ENCODE measurements around the gene IGF2BP2.
A peak's percentile ranks its signal among the peaks of the same experiment; 100 is the strongest.
"Not testable (repeated sequence)": the region's sequence is repeated elsewhere in the genome, so short reads cannot be mapped to it uniquely, and the experiment has no call there.

Gene IGF2BP2

DNA sequence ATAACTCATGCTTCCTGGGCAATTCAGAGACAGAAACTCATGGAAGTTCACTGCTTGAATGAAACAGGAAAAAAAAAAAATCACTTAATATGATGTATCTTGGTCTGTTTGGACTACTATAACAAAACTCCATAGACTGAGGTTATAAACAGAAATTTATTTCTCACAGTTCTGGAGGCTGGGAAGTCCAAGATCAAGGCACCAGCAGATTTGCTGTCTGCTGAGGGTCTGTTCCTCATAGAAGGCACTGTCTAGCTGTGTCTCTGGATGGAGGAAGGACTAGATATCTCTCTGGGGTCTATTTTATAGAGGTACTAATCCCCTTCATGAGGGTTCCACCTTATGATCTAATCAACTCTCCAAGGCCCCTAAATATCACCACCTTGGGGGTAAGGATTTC lies 119.3 kb downstream of the IGF2BP2 start:
- no peak for DNase-seq

DNA sequence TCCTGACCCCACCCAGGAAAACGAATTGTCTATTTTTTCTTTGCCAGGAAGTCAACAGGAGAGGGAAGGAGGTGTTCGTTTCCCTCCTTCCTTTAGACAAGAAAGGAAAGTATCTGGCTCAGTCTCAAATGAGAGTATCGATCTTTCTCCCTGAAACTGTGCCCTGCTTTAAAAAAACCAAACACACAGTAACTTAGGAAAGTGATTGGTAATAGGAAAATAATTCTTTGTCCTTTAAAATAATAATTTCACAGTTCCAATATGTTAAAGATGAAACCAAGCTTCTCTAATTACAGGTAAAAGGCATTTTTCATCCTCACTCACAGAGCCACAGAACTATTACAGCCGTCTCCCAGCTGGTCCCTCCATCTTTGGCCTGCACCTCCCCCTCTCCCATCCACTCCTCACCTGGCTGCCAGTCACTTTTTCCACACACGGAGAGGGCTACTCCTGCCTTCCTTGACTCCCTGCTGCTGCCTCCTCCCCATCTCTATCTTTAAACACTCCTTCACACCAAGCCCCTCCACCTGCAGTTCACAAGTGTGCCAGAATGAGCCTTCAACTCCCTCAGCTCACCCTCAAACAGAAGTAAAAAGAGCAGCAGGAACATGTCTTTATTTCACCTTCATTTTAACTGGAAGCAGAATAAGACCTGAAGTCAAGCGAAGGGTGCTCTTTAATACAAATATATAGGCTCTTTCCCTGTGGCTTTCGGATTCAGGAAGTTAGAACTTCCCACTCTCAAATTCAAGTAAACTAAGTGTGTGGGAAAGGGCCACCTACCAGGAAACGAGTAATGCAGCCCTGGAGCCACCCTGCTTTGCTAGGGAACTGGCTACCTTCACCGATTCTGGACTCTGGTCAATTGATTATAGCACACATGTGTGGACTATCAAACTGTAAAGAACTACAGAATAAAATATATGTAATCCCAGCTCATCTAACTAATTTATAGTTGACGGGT lies 122.3 kb downstream of the IGF2BP2 start:
- peak; percentile 36 for DNase-seq

DNA sequence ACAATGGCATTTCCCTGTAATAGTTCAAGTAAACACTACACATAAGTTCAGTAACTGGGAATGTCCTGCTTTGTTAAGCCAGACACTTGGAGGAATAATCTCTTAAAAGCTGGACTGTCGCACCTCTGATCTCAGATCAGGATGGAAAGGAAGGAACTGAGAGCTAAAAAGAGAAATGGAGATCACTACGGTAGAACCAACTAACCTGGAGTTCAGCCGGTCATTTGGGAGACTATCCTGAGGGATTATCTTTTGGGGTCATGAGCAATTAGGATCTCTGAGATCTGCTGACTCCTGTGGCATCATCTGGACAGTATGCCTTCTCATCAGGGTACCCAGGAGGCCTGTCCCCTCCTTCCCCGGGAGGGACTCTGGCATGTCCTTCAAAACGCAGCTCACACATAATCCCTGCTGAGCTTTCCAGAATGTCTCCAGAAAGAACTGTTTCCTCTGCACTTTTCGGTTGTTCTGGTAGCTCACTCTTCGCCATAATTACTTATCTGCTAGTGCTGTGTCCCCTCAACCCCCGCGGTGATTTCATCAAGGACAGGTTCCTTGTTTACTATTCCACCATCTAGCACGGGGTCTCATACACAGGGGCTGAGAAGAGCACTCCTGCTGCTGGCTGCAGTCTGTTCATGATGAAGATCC lies 123.1 kb downstream of the IGF2BP2 start:
- peak; percentile 1 for DNase-seq

DNA sequence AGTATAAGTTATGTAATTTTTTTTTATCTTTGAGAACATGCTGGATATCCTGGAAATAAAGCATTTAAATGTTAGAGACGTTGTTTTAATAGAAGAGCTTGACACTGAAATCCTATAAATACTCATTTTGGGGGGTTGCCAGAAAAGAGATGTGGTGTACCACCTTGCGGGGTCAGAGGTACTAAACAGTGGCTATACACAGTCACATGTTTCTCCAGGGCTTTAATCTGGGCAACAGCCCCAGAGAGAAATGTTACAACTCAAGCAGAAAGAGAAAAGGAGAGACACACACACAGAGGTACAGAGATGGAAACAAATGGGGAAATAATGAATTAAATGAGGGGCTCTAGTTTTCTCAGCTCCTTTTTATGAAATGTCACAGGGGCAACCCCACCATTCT lies 124.9 kb downstream of the IGF2BP2 start:
- no peak for DNase-seq

DNA sequence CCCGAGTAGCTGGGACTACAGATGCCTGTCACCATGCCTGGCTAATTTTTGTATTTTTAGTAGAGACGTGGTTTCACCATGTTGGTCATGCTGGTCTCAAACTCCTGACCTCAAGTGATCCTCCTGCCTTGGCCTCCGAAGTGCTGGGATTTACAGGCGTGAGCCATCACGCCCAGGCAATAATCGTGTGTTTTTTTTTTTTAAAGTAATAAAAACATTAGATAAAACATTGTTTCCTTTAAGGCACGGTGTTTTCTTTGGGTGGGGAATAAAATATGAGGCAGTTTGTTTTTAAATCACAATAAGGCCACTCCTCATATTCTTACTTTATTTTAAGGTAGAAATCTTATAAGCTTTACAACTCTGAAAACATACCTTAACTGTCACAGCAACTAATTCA lies 127.6 kb downstream of the IGF2BP2 start:
- DNase-seq: not testable (repeated sequence)

DNA sequence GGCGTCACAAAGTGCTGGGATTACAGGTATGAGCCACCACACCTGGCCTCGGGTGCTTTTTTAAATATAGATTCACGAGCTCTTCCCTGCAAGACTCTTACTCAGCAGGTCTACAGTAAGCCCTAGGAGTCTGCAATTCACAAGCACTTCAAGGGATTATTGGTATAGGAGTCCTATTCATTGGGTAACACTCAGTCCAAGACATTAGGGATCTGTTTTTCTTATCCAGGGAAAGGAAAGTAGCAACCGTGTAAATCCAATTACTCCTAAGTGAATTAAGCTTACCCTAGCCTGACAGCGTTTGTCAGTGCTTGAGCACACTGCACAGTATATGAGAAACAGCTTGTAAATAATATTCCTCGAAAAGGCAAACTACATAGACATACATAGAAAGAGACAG lies 128.8 kb downstream of the IGF2BP2 start:
- DNase-seq: no peak

DNA sequence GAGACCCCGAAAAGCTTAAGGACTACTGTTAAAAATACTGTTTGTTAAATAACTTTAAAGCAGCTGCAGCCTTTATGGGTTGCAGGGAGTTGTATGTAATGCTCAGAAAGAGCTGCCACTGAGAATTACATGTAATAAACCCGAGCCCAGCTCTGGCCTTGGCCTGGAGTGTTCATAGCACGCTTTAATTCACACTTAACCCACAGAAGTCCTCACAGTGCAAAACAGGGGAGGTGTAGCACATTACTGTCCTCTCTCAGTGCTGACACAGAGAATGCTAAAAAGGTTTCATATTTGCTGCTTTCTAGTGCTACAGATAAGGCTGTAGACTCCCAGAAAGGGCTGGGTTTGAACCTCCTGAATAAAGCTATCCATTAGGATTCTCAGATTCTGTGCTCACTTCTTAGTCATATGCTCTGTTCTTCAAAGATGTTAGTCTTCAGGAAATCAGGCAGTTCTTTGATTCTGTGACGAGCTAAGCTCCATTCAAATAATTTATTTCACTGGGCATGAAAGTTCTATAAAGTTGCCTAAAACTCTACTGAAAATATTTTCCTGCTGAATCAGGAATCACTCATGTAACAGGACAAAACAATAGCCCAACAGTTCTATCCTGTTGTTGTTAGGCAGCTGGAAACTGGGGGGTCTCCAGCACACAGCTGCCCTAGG lies 130.7 kb downstream of the IGF2BP2 start:
- no peak for DNase-seq

DNA sequence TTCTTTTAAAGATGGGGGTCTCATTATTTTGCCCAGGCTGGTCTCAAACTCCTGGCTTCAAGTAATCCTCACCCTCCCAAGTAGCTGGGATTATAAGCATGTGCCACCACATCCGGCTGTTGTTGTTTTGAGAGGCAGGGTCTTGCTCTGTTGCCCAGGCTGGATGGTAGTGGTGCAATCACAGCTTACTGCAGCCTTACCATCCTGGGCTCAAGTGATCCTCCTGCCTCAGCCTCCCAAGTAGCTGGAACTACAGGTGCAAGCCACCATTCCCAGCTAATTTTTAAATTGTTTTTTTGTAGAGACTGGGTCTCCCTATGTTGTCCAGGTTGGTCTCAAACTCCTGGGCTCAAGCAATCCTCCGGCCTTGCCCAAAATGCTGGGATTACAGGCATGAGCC lies 133.2 kb downstream of the IGF2BP2 start:
- DNase-seq: no peak

DNA sequence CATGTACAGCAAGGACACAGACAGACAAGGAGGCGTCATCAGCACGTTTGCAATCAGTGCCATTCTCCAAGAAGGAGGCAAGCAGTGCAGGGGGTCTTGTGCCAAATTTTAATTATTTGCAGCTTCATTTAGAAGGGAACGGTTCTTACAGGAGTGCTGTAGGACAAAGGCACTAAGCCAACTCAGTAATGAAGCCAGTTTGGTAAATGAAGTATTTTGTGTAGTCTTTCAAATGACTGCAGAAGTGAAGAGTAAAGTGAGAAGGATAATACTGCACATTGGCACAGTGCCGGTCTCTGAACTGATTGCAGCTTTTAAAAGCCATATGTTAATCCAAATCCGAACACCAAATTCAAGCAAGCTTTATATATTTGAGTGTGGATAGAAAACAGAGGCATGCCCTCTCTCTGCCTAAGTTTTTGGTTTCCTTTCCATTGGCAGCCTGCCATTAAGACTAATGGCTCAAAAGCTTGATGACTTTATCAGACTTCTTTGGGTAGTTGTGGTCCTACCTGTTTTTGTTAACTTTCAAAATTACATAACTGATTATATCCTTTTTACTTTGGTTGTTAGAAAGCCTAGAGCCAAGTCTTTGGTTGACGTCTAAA lies 137.5 kb downstream of the IGF2BP2 start:
- DNase-seq: no peak

DNA sequence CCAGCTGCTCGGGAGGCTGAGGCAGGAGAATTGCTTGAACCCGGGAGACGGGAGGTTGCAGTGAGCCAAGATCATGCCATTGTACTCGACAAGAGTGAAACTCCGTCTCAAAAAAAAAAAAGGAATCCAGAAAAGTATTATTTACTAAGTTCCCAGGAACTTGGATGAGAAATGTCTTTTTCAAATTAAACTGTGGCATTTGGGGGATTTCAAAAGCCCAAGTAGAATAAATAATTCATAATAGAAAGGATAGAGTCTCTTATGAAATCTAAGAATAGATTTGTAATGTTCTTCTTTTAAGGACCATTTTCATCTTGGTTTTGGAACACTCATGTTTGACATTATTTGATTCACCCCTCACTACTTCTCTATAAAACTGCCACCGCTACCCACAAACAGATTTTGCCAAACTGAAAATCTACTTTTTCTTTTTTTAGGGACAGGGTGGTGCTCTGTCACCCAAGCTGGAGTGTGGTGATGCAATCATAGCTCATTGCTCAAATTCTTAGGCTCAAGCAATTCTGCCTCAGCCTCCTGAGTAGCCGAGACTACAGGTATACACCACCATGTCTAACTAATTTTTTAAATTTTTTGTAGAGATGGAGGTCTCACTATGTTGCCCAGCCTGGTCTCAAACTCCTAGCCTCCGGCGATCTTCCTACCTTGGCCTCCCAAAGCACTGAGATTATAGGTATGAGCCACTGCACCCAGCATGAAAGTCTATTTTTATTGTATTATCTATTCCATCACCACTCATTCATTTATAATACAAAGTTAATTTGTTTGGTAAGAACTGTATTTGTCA lies 139.4 kb downstream of the IGF2BP2 start:
- no peak for DNase-seq

DNA sequence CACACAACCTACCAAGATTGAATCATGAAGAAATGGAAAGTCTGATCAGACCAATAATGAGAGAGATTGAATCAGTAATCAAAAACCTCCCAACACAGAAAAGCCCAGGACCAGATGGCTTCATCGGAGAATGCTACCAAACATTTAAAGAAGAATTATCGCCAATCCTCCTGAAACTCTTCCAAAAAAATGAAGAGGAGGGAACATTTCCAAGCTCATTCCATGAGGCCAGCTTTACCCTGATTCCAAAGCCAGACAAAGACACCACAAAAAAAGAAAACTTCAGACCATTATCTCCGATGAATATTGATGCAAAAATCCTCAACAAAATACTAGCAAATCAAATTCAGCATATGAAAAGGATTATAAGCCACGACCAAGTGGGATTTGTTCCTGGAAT lies 144.6 kb downstream of the IGF2BP2 start:
- DNase-seq: no peak

DNA sequence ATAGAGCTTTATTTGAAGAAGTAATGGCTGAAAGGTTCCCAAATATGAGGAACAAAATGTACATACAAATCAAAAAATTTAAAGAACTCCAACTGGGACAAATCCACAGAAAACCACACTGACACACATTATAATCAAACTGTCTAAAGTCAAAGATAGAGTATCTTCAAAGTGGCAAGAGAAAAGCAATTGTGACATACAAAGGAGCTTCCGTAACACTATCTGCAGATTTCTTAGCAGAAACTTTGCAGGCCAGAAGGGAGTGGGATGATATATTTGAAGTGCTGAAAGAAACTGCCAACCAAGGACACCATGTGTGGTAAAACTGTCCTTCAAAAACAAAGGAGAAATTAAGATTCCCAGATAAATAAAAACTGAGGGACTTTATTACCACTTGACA lies 146.8 kb downstream of the IGF2BP2 start:
- DNase-seq: no peak

DNA sequence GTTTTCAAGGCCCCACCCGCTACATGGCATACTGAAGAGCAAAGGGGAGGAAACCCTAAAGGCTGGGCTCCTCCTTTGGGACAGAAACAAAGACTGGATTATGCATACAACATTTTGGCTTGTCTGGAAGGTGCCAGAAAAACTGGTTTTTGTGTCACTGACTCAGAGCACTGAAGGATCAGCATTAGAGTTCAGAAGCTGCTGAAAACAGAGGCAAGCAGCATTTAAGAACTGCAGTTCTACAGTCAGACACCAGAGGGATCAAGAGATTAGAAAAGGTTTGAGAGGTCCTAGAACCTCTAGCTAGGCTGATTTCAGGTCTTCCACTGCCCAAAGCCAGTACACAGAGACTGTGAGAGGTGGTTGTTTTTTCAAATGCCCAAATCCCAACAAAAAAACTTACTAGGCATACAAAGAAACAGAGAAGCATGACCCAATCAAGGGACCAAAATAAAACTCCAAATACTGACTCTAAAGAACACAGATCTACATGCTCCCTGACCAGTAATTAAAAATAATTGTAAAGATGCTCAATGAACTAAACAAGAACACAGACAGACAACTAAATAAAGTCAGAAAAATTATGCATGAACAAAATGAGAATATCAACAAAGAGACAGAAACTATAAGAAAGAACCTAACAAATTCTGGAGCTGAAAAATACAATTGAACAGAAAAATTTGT lies 147.6 kb downstream of the IGF2BP2 start:
- DNase-seq: peak; percentile 1

DNA sequence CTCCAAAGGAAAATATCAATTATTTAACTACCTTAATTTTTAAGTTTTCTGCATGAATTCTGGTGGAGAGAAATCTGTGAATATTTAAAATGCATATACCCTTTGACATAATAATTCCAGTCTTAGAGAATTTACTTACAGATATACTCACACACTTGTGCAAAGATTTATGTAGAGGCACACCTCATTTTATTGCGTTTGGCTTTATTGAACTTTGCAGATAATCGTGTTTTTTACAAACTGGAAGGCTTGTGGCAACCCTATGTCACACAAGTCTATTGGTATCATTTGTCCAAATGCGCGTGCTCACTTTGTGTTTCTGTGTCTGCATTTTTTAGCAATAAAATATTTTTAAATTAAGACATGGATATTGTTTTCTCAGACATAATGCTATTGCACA lies 157.3 kb downstream of the IGF2BP2 start:
- no peak for DNase-seq

DNA sequence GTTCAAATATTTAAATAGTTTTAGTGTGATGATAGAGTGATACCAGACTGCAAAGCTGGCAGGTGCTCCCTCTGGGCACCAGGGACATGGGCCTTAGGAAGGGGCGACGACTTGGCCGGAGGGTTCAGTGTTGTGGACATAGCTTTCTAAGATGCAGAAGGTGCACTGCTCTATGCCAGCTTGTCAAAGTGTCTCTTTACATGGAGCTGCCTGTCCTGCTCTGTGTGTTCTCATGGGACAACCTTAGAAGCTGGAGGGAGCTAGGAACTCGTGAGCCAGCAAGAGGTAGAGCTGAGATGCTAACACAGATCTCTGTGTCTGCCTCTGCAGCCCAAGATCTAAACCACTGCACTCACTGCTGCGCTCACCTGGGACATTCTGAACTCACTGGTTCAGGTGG lies 160.9 kb downstream of the IGF2BP2 start:
- no peak for DNase-seq

DNA sequence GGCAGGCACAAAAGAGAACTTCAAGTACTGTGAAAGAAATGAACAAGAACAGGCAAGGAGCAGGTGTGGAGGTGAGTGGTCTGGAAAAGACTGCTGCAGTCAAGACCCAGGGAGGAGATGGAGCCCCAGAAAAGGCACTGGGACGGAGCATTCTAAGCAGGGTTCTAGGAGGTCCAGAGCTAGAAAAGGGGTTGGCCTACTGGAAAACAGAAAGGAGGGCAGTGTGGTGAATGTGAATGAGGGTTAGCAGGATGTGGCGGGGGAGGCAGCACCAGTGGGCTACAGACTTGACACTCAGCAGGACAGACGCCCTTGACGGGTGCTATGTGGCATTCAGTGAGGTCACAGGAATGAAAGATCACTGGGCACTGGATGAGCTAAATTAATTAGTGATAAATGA lies 163.1 kb downstream of the IGF2BP2 start:
- no peak for DNase-seq

DNA sequence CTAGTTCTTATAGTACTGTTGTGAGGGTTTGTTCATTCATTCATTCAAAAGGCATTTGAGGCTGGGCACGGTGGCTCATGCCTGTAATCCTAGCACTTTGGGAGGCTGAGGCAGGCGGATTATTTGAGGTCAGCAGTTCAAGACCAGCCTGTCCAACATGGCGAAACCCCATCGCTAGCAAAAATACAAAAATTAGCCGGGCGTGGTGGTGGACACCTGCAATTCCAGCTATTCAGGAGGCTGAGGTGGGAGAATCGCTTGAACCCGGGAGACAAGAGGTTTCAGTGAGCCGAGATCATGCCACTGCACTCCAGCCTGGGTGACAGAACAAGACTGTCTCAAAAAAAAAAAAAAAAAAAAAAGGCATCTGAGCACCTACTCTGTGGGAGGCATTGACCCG lies 163.5 kb downstream of the IGF2BP2 start:
- not testable (repeated sequence) for DNase-seq

DNA sequence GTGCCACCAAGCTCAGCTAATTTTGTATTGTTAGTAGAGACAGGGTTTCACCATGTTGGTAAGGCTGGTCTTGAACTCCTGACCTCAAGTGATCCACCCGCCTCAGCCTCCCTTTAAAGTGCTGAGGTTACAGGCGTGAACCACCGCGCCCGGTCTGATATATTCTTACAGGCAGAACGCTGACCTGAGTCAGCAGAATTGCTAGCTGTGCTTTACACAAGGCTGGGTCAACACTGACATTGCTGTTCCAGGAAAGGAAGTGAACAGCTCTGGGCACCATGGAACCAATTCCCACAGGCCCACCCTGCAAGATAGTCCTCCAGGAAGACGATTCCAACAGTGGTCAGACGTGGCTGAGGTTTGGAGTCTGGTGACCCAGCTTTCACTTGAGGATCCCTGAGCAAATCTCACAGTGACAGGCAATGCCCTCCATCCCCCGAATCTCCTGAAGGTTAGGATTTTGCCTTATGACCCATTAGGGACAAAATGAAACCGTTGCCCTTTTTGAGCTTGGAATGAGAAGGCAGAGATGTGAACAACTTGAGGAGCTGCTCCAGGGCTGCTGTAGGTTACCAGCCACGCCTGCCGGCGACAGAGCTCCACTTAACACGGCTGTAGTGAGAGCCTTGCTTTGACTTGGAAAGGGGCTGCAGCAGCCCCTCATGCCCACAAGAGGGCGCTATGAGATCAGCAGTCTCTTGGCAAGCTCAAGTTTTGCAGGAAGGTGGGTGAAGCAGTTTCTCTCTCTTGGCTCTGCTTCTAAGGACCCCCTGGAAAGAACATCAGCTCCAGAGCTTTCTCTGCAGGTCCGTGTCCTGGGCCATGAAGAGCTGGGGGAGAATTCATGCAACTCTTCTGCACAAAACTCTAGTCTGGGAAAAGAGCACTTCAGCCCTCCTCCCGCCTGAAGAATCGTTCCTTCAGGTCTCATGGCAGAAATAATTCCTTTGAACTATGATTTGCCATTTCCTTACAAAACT lies 164.6 kb downstream of the IGF2BP2 start:
- DNase-seq: peak; percentile 9

DNA sequence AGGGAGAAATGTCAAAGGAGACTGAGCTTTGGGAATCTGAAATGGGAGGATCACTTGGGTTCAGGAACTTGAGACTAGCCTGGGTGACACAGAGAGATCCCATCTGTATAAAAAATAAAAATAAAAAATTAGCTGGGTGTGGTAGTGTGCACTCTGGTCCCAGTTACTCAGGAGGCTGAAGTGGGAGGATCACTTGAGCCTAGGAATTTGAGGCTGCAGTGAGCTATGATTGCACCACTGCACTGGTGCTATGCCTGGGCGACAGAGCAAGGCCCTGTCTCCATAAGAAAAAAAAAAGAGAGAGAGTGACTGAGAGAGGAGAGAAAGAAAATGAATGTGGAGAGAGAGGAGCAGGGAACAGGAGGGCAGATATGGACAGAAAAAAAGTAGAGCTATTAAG lies 165.9 kb downstream of the IGF2BP2 start:
- DNase-seq: no peak

DNA sequence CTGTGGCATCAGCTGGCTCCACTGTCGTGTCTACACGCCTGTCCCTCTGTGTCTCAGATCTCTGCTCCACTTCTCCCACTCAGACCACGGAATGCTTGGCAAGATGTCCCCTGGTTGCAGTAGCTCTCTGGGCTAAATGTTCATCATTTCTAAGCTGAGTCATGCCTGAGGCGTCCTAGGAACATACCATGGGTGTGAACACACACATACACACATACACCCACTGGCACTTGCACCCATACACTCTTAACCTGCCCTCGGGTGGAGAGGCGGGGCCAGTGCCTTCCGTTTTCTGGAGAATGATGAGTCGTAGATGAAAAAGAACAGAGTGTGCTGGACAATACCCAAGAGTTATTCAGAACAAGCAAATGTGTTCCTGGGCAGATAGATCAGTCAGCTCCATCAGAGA lies 166.3 kb downstream of the IGF2BP2 start:
- no peak for DNase-seq

All from NCI-H510A (cell line).